ENCODE measurements around the gene BLACAT1. TPM values are rescaled to one million over a fixed set of nuclear protein-coding genes. Genes with fewer than 3 reads are reported as not detected.

The BLACAT1 gene
- total and polyA plus RNA-seq, 2 of the 8 experiments (the other 6 are each of a cell fraction or from before 2014, with no cell fraction given) = 3.5 to 10.5 TPM

DNA sequence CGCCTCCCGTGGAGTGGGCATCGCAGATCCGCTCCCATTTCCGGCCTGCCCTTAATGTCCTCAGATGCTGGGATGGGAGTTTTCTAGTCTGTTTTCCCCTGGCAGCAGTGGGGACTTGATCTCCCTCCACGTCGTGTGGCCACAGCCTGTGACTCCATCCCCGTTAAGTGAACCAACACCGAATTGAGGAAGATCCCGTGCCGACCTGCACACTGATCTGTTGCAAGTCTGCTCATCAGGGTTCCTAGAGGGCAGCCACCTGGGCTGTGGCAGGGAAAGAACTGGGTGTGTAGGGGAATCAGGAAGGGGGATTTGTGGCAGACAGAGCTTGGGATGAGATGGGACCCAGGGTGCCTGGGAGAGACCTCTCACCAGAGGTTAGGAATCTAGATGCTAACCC is 25.4 kb upstream of the BLACAT1 start:
- H3K27ac ChIP-seq (ENCODE audit: low read depth, low read length) = no peak overlapping the region
- no peak overlapping the region for H4K8ac ChIP-seq (ENCODE audit: extremely low read depth, insufficient read depth, low read length)
- H3K9ac ChIP-seq (replicated peaks in 1 of 4; ENCODE audit: extremely low read depth in 1 of 4, low read depth in 3 of 4, low read length in 3 of 4) = no peak overlapping the region
- H3K56ac ChIP-seq (replicated peaks; ENCODE audit: insufficient read length, low read depth, low read length) = no peak overlapping the region
- H3K9me3 ChIP-seq (ENCODE audit: insufficient read depth in 2 of 2, low read depth in 1 of 2, low read length in 1 of 2) = no peaks in the 10 kb centered on the region
- peak overlapping the region; percentile 12 for H2BK120ac ChIP-seq (replicated peaks; ENCODE audit: low read depth, low read length)
- no peak overlapping the region for H4K5ac ChIP-seq (ENCODE audit: insufficient read length, low read depth, low read length)
- no peak for FAIRE-seq
- peaks cover 0 to 3% of the 10 kb centered on the region in 2 experiments for H4K20me1 ChIP-seq (replicated peaks in 1 of 2; ENCODE audit: control insufficient read depth in 1 of 2, insufficient read depth in 2 of 2, low read length in 2 of 2)
- H2BK5ac ChIP-seq (ENCODE audit: low read depth, low read length) = no peak overlapping the region
- no peaks in the 10 kb centered on the region for H3K36me3 ChIP-seq (ENCODE audit: control insufficient read depth in 2 of 4, insufficient read depth in 4 of 4, low read length in 3 of 4)
- peak overlapping the region; percentile 41; the same call in 1 of the 2 replicates for H2AK5ac ChIP-seq (ENCODE audit: low read depth, low read length)
- no peak overlapping the region for H3K23ac ChIP-seq (ENCODE audit: insufficient read length)
- H3K79me2 ChIP-seq (ENCODE audit: control insufficient read depth in 1 of 2, insufficient read depth in 2 of 2, low read length in 2 of 2) = no peaks in the 10 kb centered on the region
- 74% methylated on average over 11 of the region's 11 CpGs; no CpG with 5 or more reads in 1 of the 2 experiments for WGBS, 2 experiments (ENCODE audit: extremely low coverage in 1 of 2, insufficient coverage in 1 of 2, insufficient read length in 1 of 2, insufficient replicate concordance in 2 of 2, low coverage in 1 of 2, low lambda C conversion rate in 2 of 2, missing lambda C conversion rate in 1 of 2)
- H2BK15ac ChIP-seq (ENCODE audit: low read length) = peak overlapping the region; percentile 53; the same call in 1 of the 2 replicates
- H2BK12ac ChIP-seq (ENCODE audit: low read depth, low read length) = peak overlapping the region; percentile 72; the same call in 1 of the 2 replicates
- H3K79me1 ChIP-seq (ENCODE audit: low read depth, low read length) = no peaks in the 10 kb centered on the region
- H2BK20ac ChIP-seq (ENCODE audit: low read length) = no peak overlapping the region; the same call in 1 of the 2 replicates
- peak overlapping the region; percentile 52; the same call in 1 of the 2 replicates for H3K18ac ChIP-seq (ENCODE audit: extremely low read depth, low read length)
- H4K91ac ChIP-seq (replicated peaks; ENCODE audit: insufficient read length, low read length) = peak overlapping the region; percentile 68
- no peak for TF ChIP-seq EP300 (IDR thresholded peaks at IDR 0.05; ENCODE audit: borderline replicate concordance in 1 of 2, low read depth in 2 of 2, low read length in 2 of 2)
- no peak overlapping the region for H2AFZ ChIP-seq (ENCODE audit: low read length)
- H3K23me2 ChIP-seq (ENCODE audit: low read depth, low read length) = peaks cover 4% of the 10 kb centered on the region
- no peak overlapping the region for H3K14ac ChIP-seq (ENCODE audit: insufficient read length)
- peak overlapping the region; percentile 65 for H3K4ac ChIP-seq (replicated peaks; ENCODE audit: insufficient read length, low read depth, low read length)
- no peak overlapping the region for H3K4me2 ChIP-seq (ENCODE audit: insufficient read depth in 1 of 2, low read depth in 2 of 2, low read length in 2 of 2)
- no peak for DNase-seq (ENCODE audit: low read depth in 1 of 2, low spot score in 2 of 2)
- no peak overlapping the region for H3K4me3 ChIP-seq (ENCODE audit: extremely low read depth in 1 of 4, insufficient read depth in 2 of 4, low read depth in 3 of 4, low read length in 4 of 4)
- CTCF ChIA-PET (ENCODE audit: partially characterized antibody) = interaction anchor here (1.0 to 36.9 kb wide), 10 partner anchors 8 to 145 kb away, joined by 4 to 1626 read pairs (median 122); partner anchors contain the start of genes BLACAT1, CDK18 and LEMD1
- H3K4me1 ChIP-seq (replicated peaks in 1 of 4; ENCODE audit: control insufficient read depth in 3 of 4, insufficient read depth in 4 of 4, low read length in 3 of 4) = peaks cover 0 to 33% (median 20%) of the 10 kb centered on the region in 4 experiments; a peak in 6 of 7 replicates
- H3K27me3 ChIP-seq (replicated peaks in 1 of 4; ENCODE audit: control insufficient read depth in 3 of 4, extremely low read depth in 1 of 4, insufficient read depth in 3 of 4, low read length in 3 of 4) = peaks cover 0 to 11% (median 6%) of the 10 kb centered on the region in 4 experiments; a peak in 4 of 7 replicates
- POLR2A ChIA-PET (ENCODE audit: partially characterized antibody) = interaction anchor here (2.5 kb wide), 1 partner anchor 24 kb away, joined by 10 read pairs; the partner anchor contains the start of gene BLACAT1
